Measurements from ENCODE around the gene VOPP1.

The VOPP1 gene

DNA sequence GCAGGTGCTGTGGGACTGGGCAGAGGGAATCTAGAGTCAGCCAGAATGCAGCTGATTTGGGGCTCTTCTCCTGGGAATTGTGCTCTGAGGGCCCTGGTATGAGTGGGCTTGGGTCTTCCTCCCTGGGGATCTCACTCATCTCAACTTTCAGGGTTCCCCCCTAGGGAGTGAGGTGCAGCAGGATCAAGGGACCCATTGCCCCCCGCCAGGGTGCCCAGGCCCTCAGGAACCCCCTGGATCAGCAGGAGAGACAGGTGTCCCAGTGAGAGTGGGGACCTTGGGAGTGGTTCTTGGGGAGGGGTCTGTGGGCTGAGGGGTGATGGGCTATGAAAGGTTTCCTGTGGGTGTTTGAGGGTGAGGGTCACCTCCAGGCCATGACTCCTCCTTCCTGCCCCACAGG lies 17.6 kb upstream of the VOPP1 start:
- no peaks in the 10 kb centered on the region for H4K20me1 ChIP-seq (ENCODE audit: insufficient read depth, low read length)
- TF ChIP-seq EZH2phosphoT487 (IDR thresholded peaks at IDR 0.05; ENCODE audit: low read length) (no peak), CTCF (IDR thresholded peaks at IDR 0.05; ENCODE audit: low read length) (no peak), EZH2 (optimal IDR thresholded peaks at IDR 0.05; ENCODE audit: low read depth, low read length) (no peak)

DNA sequence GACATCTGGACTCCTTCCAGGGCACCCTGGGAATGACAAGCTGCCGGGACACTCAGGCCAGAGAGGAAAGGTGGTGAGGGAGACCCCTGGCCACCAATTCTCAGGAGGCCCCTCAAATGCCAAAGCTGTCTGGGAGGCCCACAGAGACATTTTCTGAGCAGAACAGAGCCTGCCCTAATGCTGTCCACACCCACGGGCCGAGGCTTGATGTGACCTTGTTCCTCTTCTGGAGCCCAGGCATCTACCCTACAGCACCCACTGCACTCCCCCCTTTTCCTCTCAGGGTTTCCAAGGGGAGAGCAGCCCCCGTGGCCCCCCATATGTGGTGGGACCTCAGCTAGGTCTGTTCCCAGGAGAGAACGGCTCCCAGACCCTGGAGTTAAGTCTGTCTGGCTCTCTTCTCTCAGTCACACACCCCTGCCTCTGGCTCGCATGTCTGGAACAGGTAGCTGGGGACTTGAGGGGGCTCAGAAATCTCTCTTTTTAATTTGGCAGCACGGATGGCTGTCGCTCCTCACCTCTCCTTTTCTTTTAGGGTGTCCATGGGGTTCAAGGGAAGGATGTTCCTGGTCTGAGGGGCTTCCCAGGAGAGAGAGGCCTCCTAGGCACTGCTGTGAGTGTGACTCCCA lies 16.8 kb upstream of the VOPP1 start:
- Histone ChIP-seq H3K4me2 (ENCODE audit: low read depth, low read length) (no peak overlapping the region), H4K20me1 (ENCODE audit: insufficient read depth, low read length) (no peaks in the 10 kb centered on the region), H3F3A (ENCODE audit: insufficient read depth, low read length) (no peaks in the 10 kb centered on the region), H3K27me3 (replicated peaks; ENCODE audit: insufficient read depth, low read length) (no peaks in the 10 kb centered on the region), H3K9me2 (replicated peaks; ENCODE audit: insufficient read depth, low read length) (no peaks in the 10 kb centered on the region), H2AFZ (ENCODE audit: low read length) (no peak overlapping the region), H3K4me3 (ENCODE audit: low read length) (no peak overlapping the region), H3K36me3 (replicated peaks; ENCODE audit: insufficient read depth, low read length) (no peaks in the 10 kb centered on the region), H3K4me1 (ENCODE audit: low read length) (peaks cover 6% of the 10 kb centered on the region), H3K9me3 (replicated peaks; ENCODE audit: insufficient read depth, low read length) (no peaks in the 10 kb centered on the region), H3K9ac (ENCODE audit: low read length) (no peak overlapping the region), H3K27ac (ENCODE audit: low read length) (no peak overlapping the region), H3K79me2 (ENCODE audit: low read length) (no peaks in the 10 kb centered on the region)
- TF ChIP-seq EZH2 (optimal IDR thresholded peaks at IDR 0.05; ENCODE audit: low read depth, low read length) = no peak
- no peak for TF ChIP-seq CTCF (IDR thresholded peaks at IDR 0.05; ENCODE audit: low read length)
- no peak for TF ChIP-seq EZH2phosphoT487 (IDR thresholded peaks at IDR 0.05; ENCODE audit: low read length)
- DNase-seq = no peak

More for the DNA sequence above, 17.6 kb upstream of the VOPP1 start:
- Histone ChIP-seq H3K9me2 (replicated peaks; ENCODE audit: insufficient read depth, low read length) (no peaks in the 10 kb centered on the region), H3F3A (ENCODE audit: insufficient read depth, low read length) (no peaks in the 10 kb centered on the region), H3K9me3 (replicated peaks; ENCODE audit: insufficient read depth, low read length) (no peaks in the 10 kb centered on the region), H3K9ac (ENCODE audit: low read length) (no peak overlapping the region), H3K36me3 (replicated peaks; ENCODE audit: insufficient read depth, low read length) (no peaks in the 10 kb centered on the region), H3K4me1 (ENCODE audit: low read length) (peaks cover 6% of the 10 kb centered on the region), H3K27ac (ENCODE audit: low read length) (no peak overlapping the region), H2AFZ (ENCODE audit: low read length) (no peak overlapping the region), H3K4me2 (ENCODE audit: low read depth, low read length) (no peak overlapping the region), H3K27me3 (replicated peaks; ENCODE audit: insufficient read depth, low read length) (no peaks in the 10 kb centered on the region), H3K4me3 (ENCODE audit: low read length) (no peak overlapping the region), H3K79me2 (ENCODE audit: low read length) (no peaks in the 10 kb centered on the region)
- DNase-seq = no peak

GRCh38 chr7:55588379-55588699 lies 16.0 kb upstream of the VOPP1 start:
- Histone ChIP-seq H3K4me1 (ENCODE audit: low read length) (peaks cover 3% of the 10 kb centered on the region), H3K36me3 (replicated peaks; ENCODE audit: insufficient read depth, low read length) (no peaks in the 10 kb centered on the region), H3K27ac (ENCODE audit: low read length) (no peak overlapping the region), H3K4me2 (ENCODE audit: low read depth, low read length) (no peak overlapping the region), H3K9me2 (replicated peaks; ENCODE audit: insufficient read depth, low read length) (no peaks in the 10 kb centered on the region), H2AFZ (ENCODE audit: low read length) (no peak overlapping the region), H3K4me3 (ENCODE audit: low read length) (no peak overlapping the region), H3K9me3 (replicated peaks; ENCODE audit: insufficient read depth, low read length) (no peaks in the 10 kb centered on the region), H3F3A (ENCODE audit: insufficient read depth, low read length) (no peaks in the 10 kb centered on the region), H3K79me2 (ENCODE audit: low read length) (no peaks in the 10 kb centered on the region), H4K20me1 (ENCODE audit: insufficient read depth, low read length) (no peaks in the 10 kb centered on the region), H3K9ac (ENCODE audit: low read length) (no peak overlapping the region), H3K27me3 (replicated peaks; ENCODE audit: insufficient read depth, low read length) (no peaks in the 10 kb centered on the region)
- TF ChIP-seq CTCF (IDR thresholded peaks at IDR 0.05; ENCODE audit: low read length) (no peak), EZH2phosphoT487 (IDR thresholded peaks at IDR 0.05; ENCODE audit: low read length) (no peak), EZH2 (optimal IDR thresholded peaks at IDR 0.05; ENCODE audit: low read depth, low read length) (no peak)
- no peak for DNase-seq
